MM.1S (cell line): ENCODE data around the gene ZNF526.
"Not testable (repeated sequence)": the region's sequence is repeated elsewhere in the genome, so short reads cannot be mapped to it uniquely, and the experiment has no call there.

Experiments
- DNase-seq: peaks from one replicate; pipeline ENCODE4 v3.0.0-alpha.2; 2015
- H2AFZ ChIP-seq: fragments of 300-600 bp; sonication (generic); 2 replicates; pipeline ENCODE4 v1.6.0; 2016; ENCODE audit warnings: antibody characterized with exemption, low read length
- H3F3A ChIP-seq: fragments of 300-600 bp; sonication (generic); 2 replicates; pipeline ENCODE4 v1.6.1; 2016; ENCODE audit warnings: mild to moderate bottlenecking, antibody characterized with exemption, low read length, moderate library complexity, mixed read lengths; ENCODE audit not compliant: insufficient read depth
- H3K27ac ChIP-seq: fragments of 300-600 bp; sonication (generic); 2 replicates; pipeline ENCODE4 v1.5.1; 2016; ENCODE audit warnings: mild to moderate bottlenecking, low read length
- H3K27me3 ChIP-seq: fragments of 300-600 bp; sonication (generic); replicated peaks from 2 replicates; pipeline ENCODE4 v1.6.0; 2016; ENCODE audit warnings: low read length; ENCODE audit not compliant: insufficient read depth
- H3K36me3 ChIP-seq: fragments of 300-600 bp; sonication (generic); replicated peaks from 2 replicates; pipeline ENCODE4 v1.6.1; 2016; ENCODE audit warnings: mild to moderate bottlenecking, low read length, mixed read lengths; ENCODE audit not compliant: insufficient read depth
- H3K4me1 ChIP-seq: fragments of 300-600 bp; sonication (generic); 2 replicates; pipeline ENCODE4 v1.6.1; 2016; ENCODE audit warnings: low read length, mixed read lengths
- H3K4me2 ChIP-seq: fragments of 300-600 bp; sonication (generic); 2 replicates; pipeline ENCODE4 v1.6.0; 2016; ENCODE audit warnings: low read depth, low read length
- H3K4me3 ChIP-seq: fragments of 300-600 bp; sonication (generic); 2 replicates; pipeline ENCODE4 v1.5.1; 2016; ENCODE audit warnings: low read length, mixed read lengths
- H3K79me2 ChIP-seq: fragments of 300-600 bp; sonication (generic); 2 replicates; pipeline ENCODE4 v1.6.1; 2016; ENCODE audit warnings: mixed run types, low read length, mixed read lengths
- H3K9ac ChIP-seq: fragments of 300-600 bp; sonication (generic); 2 replicates; pipeline ENCODE4 v1.6.1; 2016; ENCODE audit warnings: low read length, mixed read lengths
- H3K9me2 ChIP-seq: fragments of 300-600 bp; sonication (generic); replicated peaks from 2 replicates; pipeline ENCODE4 v1.6.1; 2016; ENCODE audit warnings: mild to moderate bottlenecking, low read length, mixed read lengths; ENCODE audit not compliant: insufficient read depth
- H3K9me3 ChIP-seq: fragments of 300-600 bp; sonication (generic); replicated peaks from 2 replicates; pipeline ENCODE4 v1.6.1; 2016; ENCODE audit warnings: mild to moderate bottlenecking, low read length, mixed read lengths; ENCODE audit not compliant: insufficient read depth
- H4K20me1 ChIP-seq: fragments of 300-600 bp; sonication (generic); 2 replicates; pipeline ENCODE4 v1.6.1; 2016; ENCODE audit warnings: mild to moderate bottlenecking, low read length, moderate library complexity, mixed read lengths; ENCODE audit not compliant: insufficient read depth
- EZH2 ChIP-seq: fragments of 300-600 bp; sonication (generic); optimal IDR thresholded peaks from 2 replicates; pipeline ENCODE3; 2017; ENCODE audit warnings: low read depth, mild to moderate bottlenecking, antibody characterized with exemption, low read length, mixed read lengths
- EZH2phosphoT487 ChIP-seq: fragments of 300-600 bp; sonication (generic); IDR thresholded peaks from 2 replicates; pipeline ENCODE4 v1.6.1; 2018; ENCODE audit warnings: antibody characterized with exemption, low read length
- TF ChIP-seq, protein P1 (sequence below): fragments of 300-600 bp; sonication (generic); IDR thresholded peaks from 2 replicates; pipeline ENCODE4 v1.5.1; 2016; ENCODE audit warnings: antibody characterized with exemption, low read length, mixed read lengths

Gene ZNF526

DNA sequence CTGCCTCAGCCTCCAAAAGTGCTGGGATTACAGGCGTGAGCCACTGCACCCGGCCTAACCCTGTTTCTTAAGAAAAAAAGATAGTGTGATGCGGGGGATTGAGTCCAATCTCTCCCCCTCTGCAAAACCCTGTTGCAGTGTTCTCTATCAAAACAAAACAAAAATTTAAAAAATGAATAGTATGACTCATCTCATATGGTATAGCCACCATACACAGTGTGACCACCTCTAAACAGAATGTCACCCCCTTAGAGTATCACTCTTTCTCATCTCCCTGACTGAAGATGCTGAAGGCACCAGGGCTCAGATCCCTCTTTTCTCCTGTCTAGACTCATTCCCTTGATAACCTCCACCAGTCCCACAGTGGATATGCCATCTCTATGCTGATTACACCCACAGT is 41.7 kb downstream of the ZNF526 start:
- Histone ChIP-seq H3K36me3 (no peaks in the 10 kb centered on the region), H3K4me2 (no peak overlapping the region), H3K4me1 (no peaks in the 10 kb centered on the region), H3K9me3 (no peaks in the 10 kb centered on the region), H3K4me3 (no peak overlapping the region), H2AFZ (no peak overlapping the region), H3K27ac (no peak overlapping the region), H3K9me2 (no peaks in the 10 kb centered on the region), H3K79me2 (no peaks in the 10 kb centered on the region), H3K27me3 (peaks cover 9% of the 10 kb centered on the region; the same call in 1 of the 2 replicates), H4K20me1 (no peaks in the 10 kb centered on the region), H3F3A (no peaks in the 10 kb centered on the region), H3K9ac (no peak overlapping the region)
- TF ChIP-seq, protein P1, sequence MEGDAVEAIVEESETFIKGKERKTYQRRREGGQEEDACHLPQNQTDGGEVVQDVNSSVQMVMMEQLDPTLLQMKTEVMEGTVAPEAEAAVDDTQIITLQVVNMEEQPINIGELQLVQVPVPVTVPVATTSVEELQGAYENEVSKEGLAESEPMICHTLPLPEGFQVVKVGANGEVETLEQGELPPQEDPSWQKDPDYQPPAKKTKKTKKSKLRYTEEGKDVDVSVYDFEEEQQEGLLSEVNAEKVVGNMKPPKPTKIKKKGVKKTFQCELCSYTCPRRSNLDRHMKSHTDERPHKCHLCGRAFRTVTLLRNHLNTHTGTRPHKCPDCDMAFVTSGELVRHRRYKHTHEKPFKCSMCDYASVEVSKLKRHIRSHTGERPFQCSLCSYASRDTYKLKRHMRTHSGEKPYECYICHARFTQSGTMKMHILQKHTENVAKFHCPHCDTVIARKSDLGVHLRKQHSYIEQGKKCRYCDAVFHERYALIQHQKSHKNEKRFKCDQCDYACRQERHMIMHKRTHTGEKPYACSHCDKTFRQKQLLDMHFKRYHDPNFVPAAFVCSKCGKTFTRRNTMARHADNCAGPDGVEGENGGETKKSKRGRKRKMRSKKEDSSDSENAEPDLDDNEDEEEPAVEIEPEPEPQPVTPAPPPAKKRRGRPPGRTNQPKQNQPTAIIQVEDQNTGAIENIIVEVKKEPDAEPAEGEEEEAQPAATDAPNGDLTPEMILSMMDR = no peak
- no peak for TF ChIP-seq EZH2
- TF ChIP-seq EZH2phosphoT487 = no peak
- no peak for DNase-seq

DNA sequence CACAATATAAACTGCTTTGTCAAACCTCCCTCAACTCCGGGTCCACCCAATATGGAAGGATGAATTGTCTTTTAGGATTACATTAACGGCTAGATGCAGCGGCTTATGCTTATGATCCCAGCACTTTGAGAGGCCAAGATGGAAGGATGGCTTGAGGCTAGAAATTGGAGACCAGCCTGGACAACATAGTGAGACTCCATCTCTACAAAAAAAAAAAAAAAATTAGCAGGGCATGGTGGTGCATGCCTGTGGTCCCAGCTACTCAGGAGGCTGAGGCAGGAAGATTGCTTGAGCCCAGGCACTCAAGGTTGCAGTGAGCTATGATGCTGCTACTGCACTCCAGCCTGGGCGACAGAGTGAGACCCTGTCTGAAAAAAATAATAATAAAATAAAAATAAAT is 46.0 kb downstream of the ZNF526 start:
- not testable (repeated sequence) for H2AFZ ChIP-seq, H3K27me3 ChIP-seq, H3K9ac ChIP-seq, H3K27ac ChIP-seq, H3K4me3 ChIP-seq, H3K9me3 ChIP-seq, H3K36me3 ChIP-seq, H3K4me1 ChIP-seq, H3K9me2 ChIP-seq, H4K20me1 ChIP-seq, H3K4me2 ChIP-seq, DNase-seq
- peaks cover 13% of the 10 kb centered on the region for H3F3A ChIP-seq
- H3K79me2 ChIP-seq = peaks cover 18% of the 10 kb centered on the region

DNA sequence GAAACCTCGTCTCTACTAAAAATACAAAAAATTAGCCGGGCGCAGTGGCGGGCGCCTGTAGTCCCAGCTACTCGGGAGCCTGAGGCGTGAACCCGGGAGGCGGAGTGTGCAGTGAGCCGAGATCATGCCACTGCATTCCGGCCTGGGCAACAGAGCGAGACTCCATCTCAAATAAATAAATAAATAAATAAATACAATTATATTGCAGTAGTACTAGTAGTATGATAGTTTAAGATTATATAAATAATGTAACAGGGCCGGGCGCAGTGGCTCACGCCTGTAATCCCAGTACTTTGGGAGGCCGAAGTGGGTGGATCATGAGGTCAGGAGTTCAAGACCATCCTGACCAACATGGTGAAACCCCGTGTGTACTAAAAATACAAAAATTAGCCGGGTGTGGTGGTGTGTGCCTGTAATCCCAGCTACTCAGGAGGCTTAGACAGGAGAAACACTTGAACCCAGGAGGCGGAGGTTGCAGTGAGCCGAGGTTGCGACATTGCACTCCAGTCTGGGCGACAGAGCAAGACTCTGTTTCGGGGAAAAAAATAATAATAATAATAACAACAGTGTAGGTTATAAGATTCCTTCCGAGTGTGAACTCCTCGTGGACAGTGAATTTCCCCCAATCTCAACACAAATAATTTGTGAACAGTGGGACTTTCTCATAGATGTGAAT is 47.0 kb downstream of the ZNF526 start:
- not testable (repeated sequence) for H3K27ac ChIP-seq, H4K20me1 ChIP-seq, H3K36me3 ChIP-seq, H3K9me2 ChIP-seq, H3K9ac ChIP-seq, H3K9me3 ChIP-seq, H3K27me3 ChIP-seq, H2AFZ ChIP-seq, H3K4me3 ChIP-seq
- Histone ChIP-seq H3K4me2 (peak overlapping the region; percentile 82), H3K4me1 (peaks cover 13% of the 10 kb centered on the region), H3F3A (peaks cover 13% of the 10 kb centered on the region), H3K79me2 (peaks cover 27% of the 10 kb centered on the region)
- DNase-seq = peak; percentile 2

DNA sequence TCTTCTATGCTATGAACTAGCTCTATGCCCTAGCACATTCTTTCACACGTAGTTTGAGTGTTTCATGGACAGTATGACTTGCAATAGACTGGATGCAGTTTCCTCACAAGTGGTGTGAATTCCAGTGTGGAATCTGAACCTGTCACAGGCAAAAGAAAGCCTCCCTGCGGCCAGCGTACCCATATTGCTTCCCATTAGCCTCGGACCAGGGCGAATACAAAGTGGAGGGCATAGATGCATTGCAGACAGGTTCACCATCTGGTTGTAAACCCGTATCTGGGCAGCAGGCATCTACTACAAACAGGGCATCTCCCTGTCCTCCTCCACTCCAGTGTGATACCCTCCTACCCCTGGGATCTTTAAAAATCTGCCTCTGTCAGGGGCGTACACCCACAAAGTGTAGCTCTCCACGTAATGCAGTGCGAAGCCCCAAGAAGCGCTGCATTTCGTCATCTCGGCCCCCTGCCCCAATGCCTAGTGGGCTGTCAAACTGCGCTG is 47.6 kb downstream of the ZNF526 start:
- peak overlapping the region; percentile 97 for H3K9ac ChIP-seq
- H3K4me2 ChIP-seq = peak overlapping the region; percentile 82
- H3K27me3 ChIP-seq = no peaks in the 10 kb centered on the region
- peak; percentile 8 for DNase-seq
- no peaks in the 10 kb centered on the region for H3K9me2 ChIP-seq
- H3K9me3 ChIP-seq = no peaks in the 10 kb centered on the region
- no peak for TF ChIP-seq EZH2
- TF ChIP-seq, protein P1 = no peak
- H3K27ac ChIP-seq = peak overlapping the region; percentile 91; the same call in 1 of the 2 replicates
- H3F3A ChIP-seq = peaks cover 13% of the 10 kb centered on the region
- no peaks in the 10 kb centered on the region for H3K36me3 ChIP-seq
- peak overlapping the region; percentile 93 for H2AFZ ChIP-seq
- peaks cover 13% of the 10 kb centered on the region for H3K4me1 ChIP-seq
- H4K20me1 ChIP-seq = no peaks in the 10 kb centered on the region
- peak overlapping the region; percentile 93 for H3K4me3 ChIP-seq
- H3K79me2 ChIP-seq = peaks cover 34% of the 10 kb centered on the region
